ENCODE data around the gene TRPC1. TPM values are rescaled to one million over a fixed set of nuclear protein-coding genes. Genes with fewer than 3 reads are reported as not detected.

The TRPC1 gene
- total RNA-seq, 1 experiment from 2014 or later: 29.6 TPM

- BruUV-seq (replicated peaks): no TSS peak
- no peaks in the 10 kb centered on the region for H3K4me1 ChIP-seq (ENCODE audit: control insufficient read depth, insufficient read depth, low read length)
- no peak for ATAC-seq
- H3K9me3 ChIP-seq (ENCODE audit: control insufficient read depth, insufficient read depth, low read depth, low read length): no peaks in the 10 kb centered on the region
- in situ Hi-C loops (cut with HindIII; ENCODE audit: low pct_unique_long_range_greater_than_20kb, low sequenced_read_pairs): no loop called here
- no peaks in the 10 kb centered on the region for H3K36me3 ChIP-seq (ENCODE audit: control insufficient read depth, insufficient read depth, low read length)
- no peak overlapping the region for H3K4me3 ChIP-seq (ENCODE audit: low read depth in 2 of 2, low read length in 2 of 2)
- DNase-seq (ENCODE audit: low read depth, low spot score): no peak
- intact Hi-C loops (cut with micrococcal nuclease; ENCODE audit: unreplicated experiment): no loop called here
- CTCF ChIA-PET: no interaction called here
- POLR2A ChIA-PET: interaction anchor here (0.7 kb wide), 1 partner anchor 55 kb away, joined by 3 read pairs; no protein-coding TSS in a partner anchor
- no peaks in the 10 kb centered on the region for H3K27me3 ChIP-seq (ENCODE audit: control insufficient read depth, insufficient read depth, low read length)
- TF ChIP-seq REST (IDR thresholded peaks at IDR 0.05; ENCODE audit: insufficient read depth in 1 of 2, low read depth in 2 of 2, low read length in 1 of 2) (no peak), SIN3A (IDR thresholded peaks at IDR 0.05; ENCODE audit: borderline replicate concordance, insufficient read depth, low read depth, low read length) (no peak), TCF7L2 (IDR thresholded peaks at IDR 0.05; ENCODE audit: low read depth, low read length) (no peak), POLR2AphosphoS5 (IDR thresholded peaks at IDR 0.05; ENCODE audit: low read depth, low read length) (no peak)
- TF ChIP-seq, protein P1, sequence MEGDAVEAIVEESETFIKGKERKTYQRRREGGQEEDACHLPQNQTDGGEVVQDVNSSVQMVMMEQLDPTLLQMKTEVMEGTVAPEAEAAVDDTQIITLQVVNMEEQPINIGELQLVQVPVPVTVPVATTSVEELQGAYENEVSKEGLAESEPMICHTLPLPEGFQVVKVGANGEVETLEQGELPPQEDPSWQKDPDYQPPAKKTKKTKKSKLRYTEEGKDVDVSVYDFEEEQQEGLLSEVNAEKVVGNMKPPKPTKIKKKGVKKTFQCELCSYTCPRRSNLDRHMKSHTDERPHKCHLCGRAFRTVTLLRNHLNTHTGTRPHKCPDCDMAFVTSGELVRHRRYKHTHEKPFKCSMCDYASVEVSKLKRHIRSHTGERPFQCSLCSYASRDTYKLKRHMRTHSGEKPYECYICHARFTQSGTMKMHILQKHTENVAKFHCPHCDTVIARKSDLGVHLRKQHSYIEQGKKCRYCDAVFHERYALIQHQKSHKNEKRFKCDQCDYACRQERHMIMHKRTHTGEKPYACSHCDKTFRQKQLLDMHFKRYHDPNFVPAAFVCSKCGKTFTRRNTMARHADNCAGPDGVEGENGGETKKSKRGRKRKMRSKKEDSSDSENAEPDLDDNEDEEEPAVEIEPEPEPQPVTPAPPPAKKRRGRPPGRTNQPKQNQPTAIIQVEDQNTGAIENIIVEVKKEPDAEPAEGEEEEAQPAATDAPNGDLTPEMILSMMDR (IDR thresholded peaks at IDR 0.05): no peak
- no peak overlapping the region for H3K27ac ChIP-seq (ENCODE audit: low read length)
Observed at GRCh38 chr3:142694225-142694624, 29.6 kb upstream of the TRPC1 start.

DNA sequence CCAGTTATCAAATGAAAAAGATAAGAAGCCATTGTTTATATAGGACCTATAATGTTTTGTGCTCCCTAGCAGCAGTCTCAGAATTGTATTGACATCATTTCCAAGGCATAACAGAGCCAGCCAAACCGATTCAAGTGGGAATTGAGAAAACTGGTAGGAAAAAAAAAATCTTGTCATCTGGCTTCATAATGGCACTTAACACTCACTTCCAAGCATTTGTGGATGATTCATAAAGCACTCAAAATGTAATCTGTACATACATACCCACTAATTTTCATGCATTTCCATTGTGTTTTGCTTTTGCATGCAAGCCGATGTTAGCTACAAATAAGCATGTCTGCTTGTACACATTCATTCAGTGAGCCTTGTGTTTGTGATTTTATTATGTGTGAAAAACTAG, 18.6 kb upstream of the TRPC1 start:
- CTCF ChIA-PET: interaction anchor here (0.5 kb wide), 1 partner anchor 270 kb away, joined by 3 read pairs; no protein-coding TSS in a partner anchor
- DNase-seq (ENCODE audit: low read depth, low spot score) (no peak), ATAC-seq (no peak)
- Histone ChIP-seq H3K36me3 (ENCODE audit: control insufficient read depth, insufficient read depth, low read length) (no peaks in the 10 kb centered on the region; the same call in 1 of the 2 replicates), H3K4me1 (ENCODE audit: control insufficient read depth, insufficient read depth, low read length) (no peaks in the 10 kb centered on the region), H3K27me3 (ENCODE audit: control insufficient read depth, insufficient read depth, low read length) (no peaks in the 10 kb centered on the region), H3K4me3 (ENCODE audit: low read depth in 2 of 2, low read length in 2 of 2) (no peak overlapping the region), H3K9me3 (ENCODE audit: control insufficient read depth, insufficient read depth, low read depth, low read length) (no peaks in the 10 kb centered on the region), H3K27ac (ENCODE audit: low read length) (no peak overlapping the region)
- no TSS peak for BruUV-seq (replicated peaks)
- TF ChIP-seq, protein P1 (IDR thresholded peaks at IDR 0.05): no peak
- TF ChIP-seq POLR2AphosphoS5 (IDR thresholded peaks at IDR 0.05; ENCODE audit: low read depth, low read length) (no peak), SIN3A (IDR thresholded peaks at IDR 0.05; ENCODE audit: borderline replicate concordance, insufficient read depth, low read depth, low read length) (no peak), REST (IDR thresholded peaks at IDR 0.05; ENCODE audit: insufficient read depth in 1 of 2, low read depth in 2 of 2, low read length in 1 of 2) (no peak), TCF7L2 (IDR thresholded peaks at IDR 0.05; ENCODE audit: low read depth, low read length) (no peak)
- intact Hi-C loops (cut with micrococcal nuclease; ENCODE audit: unreplicated experiment) (no loop called here), in situ Hi-C loops (cut with HindIII; ENCODE audit: low pct_unique_long_range_greater_than_20kb, low sequenced_read_pairs) (no loop called here)
- POLR2A ChIA-PET: interaction anchor here (0.7 kb wide), 1 partner anchor 15 kb away, joined by 5 read pairs; no protein-coding TSS in a partner anchor

Data from Panc1 (cell line).